CD4-positive, alpha-beta T cell treated with Interleukin-17A for 4 hours (primary cell): Measurements from ENCODE around the gene TMEM187.
A peak's percentile ranks its signal among the peaks of the same experiment; 100 is the strongest.

Source experiments
- DNase-seq: peaks from one replicate; pipeline ENCODE4 v3.0.0-alpha.2; 2020; ENCODE audit warnings: mixed read lengths

The TMEM187 gene

GRCh38 chrX:154006947-154007346 is 34.4 kb downstream of the TMEM187 start:
- no peak for DNase-seq

DNA sequence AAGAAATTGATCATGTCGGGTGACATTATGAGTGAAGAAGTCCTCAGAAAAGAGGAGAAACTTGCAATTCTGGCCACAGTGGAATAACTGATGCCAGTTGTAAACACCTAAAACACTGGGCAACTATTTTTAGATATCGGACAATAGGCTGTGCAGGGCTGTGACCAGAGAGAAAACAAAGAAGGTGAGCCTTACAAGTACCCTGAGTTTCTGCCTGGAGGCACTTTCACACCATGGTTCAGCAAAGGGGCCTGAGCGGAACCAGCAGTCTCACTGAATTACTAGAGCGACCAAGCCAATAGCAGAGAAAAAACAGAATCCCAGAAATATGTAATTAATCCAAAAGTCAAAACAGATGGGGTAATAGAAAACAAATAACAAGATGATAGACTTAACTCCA is 36.0 kb downstream of the TMEM187 start:
- no peak for DNase-seq

DNA sequence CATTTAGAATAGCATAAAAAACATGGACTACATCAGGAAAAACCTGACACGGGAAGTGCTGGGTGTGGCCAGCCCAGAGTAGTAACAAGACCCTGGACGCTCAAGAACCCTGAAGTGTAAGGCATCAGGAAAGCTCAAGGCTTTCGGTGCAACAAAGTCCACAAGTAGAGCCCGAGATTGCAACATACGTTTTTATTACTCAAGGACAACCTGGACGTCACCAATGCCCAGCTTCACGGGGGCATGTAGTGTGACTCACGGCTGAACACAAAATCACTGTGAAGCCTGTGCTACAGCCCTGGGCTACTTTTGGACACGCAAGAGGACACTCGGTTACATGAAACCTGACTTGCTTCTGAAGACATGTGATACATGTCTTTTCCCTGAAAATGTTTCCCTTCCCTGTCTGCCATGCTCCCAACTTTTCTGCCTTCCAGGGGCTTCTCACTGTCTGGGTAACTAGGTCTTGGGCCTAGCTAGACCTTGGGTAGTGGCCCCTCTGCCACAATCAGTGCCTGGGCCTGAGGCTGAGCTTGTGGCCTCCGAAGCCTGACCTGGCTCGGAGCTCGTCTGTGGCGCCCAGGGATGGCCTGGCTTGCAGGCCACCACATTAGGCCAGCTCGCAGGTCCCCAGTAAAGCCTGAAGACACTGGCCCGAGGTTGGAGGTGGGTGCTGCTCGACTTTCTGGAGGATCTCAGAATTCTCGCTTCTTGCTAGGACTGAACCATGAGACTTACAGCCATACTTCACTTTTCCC is 38.0 kb downstream of the TMEM187 start:
- DNase-seq, result no peak

GRCh38 chrX:154011376-154012335 is 39.1 kb downstream of the TMEM187 start:
- no peak for DNase-seq

- no peak for DNase-seq
Measured at GRCh38 chrX:154012336-154012991, 39.9 kb downstream of the TMEM187 start.

DNA sequence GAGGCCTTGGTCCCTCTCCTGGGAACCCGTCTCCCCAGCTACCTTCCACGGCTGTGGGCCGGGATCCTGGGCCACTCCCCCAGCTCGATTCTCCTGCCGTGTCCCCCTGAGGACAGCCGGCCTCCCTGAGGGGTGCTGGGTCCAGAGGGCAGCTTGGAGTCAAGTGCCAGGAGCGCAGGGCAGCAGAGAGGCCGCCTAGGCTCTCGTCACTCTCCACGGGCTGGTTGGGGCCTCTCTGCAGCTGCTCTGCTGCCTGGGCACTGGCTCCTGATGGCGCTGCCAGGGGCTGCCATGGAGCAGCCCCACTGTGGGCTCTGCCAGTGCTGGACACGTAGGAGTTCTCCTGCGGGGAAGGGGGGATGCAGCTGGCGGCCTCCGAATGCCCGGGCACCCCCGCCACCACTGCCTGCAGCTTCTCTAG is 40.5 kb downstream of the TMEM187 start:
- DNase-seq, result no peak

DNA sequence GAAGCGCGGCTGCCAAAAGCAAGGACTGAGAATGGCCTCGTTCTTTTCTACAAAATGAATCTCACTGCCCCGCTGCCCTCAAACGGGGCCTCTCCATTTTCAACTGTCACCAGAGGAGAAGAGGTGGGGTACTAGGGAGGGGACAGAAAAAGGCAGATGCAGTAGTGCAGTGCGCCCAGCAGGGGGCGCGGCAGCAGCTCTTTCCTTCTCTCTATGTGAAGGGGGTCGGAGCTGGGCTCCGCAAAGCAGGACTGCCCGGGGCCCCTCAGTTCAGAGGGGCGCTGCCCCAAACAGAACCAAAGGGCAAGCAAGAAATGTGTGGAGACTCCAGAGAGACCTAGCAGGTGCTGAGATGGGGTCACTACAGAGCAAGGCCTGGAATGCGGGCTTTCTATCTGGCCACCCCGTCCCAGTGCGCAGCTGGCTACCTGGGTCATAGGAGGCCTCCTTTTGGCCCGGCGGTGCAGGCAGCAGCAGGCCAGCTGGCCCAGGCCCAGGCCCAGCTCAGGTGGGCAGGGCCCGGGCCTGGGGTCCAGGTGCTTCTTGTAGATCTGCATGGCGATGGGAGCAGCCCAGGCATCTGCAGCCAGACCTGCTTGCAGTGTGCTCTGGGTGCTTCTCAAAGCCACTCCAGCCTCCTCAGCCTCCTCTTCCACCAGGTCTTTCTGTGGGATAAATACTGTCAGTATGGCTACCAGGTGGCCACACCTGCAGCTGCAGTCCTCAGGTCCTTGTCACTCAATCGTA is 41.2 kb downstream of the TMEM187 start:
- DNase-seq, result peak; percentile 68

DNA sequence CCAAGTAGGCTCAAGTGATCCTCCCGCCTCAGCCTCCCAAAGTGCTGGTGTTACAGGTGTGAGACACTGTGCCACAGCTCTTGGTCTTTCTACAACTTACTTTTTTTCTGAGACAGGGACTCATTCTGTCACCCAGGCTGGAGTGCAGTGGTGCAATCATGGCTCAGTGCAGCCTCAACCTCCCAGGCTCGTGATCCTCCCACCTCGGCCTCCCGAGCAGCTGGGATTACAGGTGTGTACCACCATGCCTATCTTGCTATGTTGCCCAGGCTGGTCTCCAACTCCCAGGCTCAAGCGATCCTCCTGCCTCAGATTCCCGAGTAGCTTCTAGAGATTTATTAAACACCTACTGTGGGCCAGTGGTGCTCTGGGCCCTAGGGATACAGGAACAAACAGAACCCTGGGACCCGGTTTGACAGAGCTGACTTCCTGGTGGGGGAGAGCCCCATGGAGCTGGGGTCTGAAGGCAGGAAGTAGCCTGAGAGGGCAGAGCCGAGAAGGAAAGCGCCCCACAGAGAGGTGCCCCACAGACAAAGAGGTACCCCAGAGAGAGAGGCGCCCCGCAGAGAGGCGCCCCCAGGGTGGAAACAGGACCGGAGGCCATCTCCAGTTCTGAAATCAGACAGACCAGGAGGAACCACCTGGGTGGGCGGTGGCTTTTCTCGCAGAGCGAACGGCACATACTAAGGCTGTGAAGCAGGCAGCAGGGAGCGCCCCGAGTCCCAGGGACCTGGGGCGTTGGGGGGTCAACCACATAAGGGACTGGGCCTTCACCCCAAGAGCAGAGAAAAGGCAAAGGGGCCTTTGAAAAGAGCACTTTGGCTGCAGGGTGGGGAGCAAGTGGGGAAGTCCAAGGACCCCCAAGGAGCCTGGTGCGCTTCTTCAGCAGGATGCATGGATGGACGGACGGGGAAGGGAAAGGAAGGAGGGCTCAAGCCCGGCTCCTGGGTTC is 42.2 kb downstream of the TMEM187 start:
- no peak for DNase-seq

DNA sequence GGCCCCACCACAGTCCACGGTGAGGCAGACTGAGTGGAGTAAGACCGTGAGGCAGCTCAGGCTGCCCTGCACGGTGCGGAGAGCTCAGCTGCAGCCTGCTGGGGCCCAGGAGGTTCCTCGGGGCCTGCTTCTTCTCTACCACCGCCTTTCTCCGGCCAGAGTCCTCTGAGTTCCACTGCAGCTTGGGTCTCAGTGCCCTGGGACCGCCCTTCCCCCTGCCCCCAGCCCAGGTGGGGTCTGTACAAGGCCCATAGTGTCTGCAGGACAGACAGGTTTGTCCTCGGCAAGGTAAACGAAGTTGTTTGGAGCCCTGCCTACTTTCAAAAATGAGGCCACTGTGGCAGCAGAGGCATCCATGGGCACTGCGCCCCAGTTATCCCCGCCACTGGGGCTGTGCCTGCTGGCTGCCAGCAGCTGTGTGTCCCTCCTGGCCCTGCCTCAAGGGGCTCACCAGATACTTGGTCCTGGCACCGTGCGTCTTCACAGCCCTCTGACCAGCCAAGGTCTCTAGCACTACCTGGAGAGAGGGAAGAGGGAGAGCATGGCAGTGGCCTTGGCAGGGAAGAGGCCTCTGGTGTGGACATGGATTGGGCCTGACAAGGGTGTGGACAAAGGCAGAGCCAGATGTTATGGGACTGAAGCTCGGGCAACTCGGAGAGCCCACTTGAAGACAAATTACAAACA is 43.2 kb downstream of the TMEM187 start:
- DNase-seq, result no peak

DNA sequence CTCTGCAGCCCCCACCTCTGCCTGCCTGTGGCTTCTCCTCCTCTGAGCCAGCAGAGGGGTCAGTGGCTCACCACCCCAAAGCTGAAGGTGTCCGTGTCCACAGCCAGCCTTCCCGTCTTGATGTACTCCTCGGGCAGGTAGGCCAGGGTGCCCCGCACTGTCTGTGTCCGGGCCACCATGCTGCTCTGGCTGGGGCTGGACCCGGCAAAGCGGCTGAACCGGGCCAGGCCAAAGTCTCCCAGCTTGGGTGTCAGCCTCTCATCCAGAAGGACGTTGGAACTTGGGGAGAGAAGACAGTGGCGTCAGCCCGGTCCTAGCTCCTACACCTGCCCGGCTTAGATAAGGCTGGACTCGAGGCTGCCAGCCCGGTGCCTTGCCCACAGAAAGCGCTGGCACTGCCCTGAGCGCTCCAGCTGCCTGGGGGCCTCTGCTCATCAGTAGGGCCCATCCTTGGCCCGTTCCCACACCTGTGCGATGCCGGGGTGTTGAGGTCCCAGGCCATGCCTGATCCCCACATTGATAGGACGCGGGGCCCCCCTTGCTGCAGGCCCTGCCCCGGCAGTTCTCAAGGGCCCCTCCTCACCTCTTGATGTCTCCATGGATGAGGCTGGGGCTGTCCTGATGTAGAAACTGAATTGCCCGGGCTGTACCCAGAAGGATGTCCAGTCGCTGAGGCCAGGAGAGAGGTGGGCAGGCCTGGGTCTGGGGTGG is 44.0 kb downstream of the TMEM187 start:
- no peak for DNase-seq

DNA sequence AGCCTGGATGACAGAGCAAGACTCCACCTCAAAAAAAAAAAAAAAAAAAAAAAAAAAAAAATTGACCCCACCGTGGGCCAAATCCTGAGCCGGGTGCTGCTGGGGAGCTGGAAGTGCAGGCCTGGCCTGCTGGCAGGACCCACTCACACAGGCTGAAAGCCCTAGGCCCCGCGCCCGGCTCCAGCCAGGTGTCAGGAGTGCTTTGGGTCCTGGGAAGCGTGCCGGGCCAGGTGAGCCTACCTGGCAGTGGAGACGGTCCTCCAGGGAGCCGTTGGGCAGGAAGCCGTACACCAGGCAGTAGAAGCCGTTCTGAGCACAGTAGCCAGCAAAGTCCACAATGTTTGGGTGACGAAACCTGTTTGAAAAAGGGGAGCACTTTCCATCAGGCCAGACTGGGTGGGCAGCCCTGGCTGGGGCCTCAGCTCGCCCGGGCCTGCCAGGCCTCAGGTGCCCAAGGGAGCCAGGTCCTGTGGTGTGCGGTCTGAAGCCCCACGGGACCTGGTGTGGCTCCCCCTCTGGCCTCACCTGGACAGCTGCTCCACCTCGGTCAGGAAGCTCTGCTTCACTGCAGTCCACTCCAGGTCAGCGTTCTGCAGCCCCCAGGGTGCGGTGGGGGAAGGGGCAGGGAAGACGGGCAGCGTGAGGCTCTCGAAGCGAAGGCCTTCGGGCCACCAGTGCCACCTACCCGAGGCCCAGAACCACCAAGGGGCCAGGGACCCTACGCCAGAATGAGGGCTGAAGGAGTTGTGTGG is 45.4 kb downstream of the TMEM187 start:
- no peak for DNase-seq

DNA sequence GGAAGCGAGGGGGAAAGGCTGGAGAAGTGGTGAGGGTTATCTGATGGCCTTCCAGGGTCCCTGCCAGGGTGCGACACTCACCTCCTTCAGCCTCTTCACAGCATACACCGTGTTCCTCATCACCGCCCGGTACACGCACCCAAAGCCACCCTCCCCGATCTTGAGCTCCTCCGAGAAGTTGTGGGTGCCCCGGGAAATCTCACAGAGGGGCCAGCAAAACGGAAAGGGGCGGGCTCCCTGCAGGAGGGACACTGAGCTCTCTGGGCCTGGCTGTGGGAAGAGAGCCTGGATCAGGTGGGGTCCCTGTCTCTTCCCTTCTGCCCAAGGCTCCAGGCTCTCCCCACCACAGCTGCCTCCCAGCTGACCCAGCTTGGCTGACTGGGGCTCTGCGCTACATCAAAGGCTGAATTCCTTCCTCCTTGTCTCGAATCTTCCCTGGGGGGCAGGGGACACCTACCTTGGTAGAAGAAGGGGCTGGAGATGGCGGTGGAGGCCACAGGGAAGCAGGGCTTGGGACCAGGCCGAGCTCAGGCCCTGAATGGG is 46.0 kb downstream of the TMEM187 start:
- DNase-seq, result no peak

- DNase-seq, result peak; percentile 40
Measured at GRCh38 chrX:154019061-154019621, 46.6 kb downstream of the TMEM187 start.

GRCh38 chrX:154019633-154020528 is 47.3 kb downstream of the TMEM187 start, which contains the start of gene IRAK1:
Gene IRAK1 (minus strand): TSS chrX:154019902. CDS start chrX:154019812, 90 bp downstream.
- peak; percentile 65 for DNase-seq

- DNase-seq, result no peak
Measured at GRCh38 chrX:154020536-154021115, 48.1 kb downstream of the TMEM187 start.

DNA sequence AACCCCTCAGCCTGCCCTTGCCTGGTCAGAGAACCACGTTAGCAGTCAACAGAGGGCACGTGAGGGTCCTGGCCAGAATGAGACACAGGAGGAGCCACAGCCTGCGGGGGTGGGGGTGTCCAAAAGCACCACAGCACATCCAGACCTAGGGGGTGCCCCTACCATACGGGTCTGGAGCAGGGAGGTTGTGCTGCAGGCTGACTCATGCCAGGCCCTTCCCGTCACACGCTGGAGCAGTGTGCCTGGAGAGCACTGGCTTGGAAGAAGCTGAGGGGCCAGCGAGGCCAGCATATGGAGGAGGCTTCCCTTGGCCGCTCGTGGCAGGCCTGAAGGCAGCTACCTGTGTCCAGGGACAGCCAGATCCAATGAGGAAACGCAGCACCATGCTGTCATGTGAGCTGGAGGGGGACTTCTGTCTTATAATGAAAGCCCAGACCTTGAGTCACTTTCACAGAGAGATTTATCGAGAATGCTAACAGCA is 48.6 kb downstream of the TMEM187 start:
- DNase-seq, result no peak

- DNase-seq, result no peak
Measured at GRCh38 chrX:154022108-154022507, 49.6 kb downstream of the TMEM187 start.
